ENCODE results near the gene PARD3B.

- TF ChIP-seq ZNF274 (IDR thresholded peaks at IDR 0.05; ENCODE audit: low read depth, low read length) = no peak
- no peak for TF ChIP-seq YY1 (IDR thresholded peaks at IDR 0.05; ENCODE audit: insufficient read depth, insufficient read length)
These were observed 90.2 kb downstream of the PARD3B start for GRCh38 chr2:204635478-204635877.

Data from NT2/D1 (cell line).